Pons (tissue), 1 donor: ENCODE results near the gene AK1.

Experiments used
- DNase-seq: peaks from one replicate; pipeline ENCODE4 v3.0.0-alpha.2; 2016; ENCODE audit warnings: low spot score

Gene AK1

DNA sequence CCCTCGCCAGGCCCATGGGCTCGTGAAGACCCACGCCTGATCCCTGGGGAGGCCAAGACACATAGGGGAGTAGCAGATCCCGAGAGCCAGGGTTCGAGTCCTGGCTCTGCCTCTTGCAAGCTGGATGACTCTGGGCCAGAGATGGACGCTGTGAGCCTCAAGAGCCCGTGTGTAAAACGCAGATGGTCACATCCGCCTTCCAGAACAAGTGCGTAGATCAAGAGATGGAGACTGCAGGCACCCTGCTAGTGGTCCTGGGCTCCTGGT is 31.1 kb upstream of the AK1 start:
- DNase-seq, result no peak

GRCh38 chr9:127907867-127908659 is 30.6 kb upstream of the AK1 start:
- DNase-seq, result no peak

GRCh38 chr9:127905788-127906191 is 28.3 kb upstream of the AK1 start:
- DNase-seq, result no peak

DNA sequence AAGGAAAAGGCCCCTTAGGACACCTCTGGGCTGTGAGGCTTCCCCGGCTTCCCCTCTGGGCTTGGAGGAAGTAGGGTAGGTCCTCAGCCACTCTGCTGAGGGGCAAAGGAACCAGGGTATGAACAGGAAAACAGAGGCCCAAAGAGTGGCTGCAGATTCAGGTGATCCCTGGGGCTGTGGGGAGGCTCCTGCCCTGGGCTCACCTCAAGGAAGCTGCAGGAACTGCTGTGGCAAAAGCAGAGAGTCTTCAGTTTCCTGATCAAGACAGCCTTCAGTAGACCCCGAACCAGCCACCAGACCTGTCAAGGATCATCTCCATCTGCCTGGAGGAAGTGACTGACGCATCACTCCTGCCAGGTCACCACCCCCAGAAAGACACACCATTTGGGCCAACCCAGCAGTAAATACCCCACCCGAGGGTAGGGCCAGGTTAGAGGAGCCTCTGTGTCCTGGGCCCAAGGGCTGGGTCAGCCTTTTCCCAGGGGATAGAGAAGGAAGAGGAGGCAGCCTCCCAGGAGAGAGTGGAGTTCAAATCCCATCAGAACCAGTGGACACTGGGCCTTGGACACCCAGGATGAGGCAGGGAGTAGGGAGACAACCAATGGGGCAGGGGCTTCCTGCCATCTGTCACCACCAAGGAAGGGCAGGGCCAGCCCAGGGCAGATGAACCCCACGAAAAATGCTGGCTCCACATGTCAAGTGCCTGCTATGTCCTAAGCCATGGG is 27.7 kb upstream of the AK1 start:
- no peak for DNase-seq

DNA sequence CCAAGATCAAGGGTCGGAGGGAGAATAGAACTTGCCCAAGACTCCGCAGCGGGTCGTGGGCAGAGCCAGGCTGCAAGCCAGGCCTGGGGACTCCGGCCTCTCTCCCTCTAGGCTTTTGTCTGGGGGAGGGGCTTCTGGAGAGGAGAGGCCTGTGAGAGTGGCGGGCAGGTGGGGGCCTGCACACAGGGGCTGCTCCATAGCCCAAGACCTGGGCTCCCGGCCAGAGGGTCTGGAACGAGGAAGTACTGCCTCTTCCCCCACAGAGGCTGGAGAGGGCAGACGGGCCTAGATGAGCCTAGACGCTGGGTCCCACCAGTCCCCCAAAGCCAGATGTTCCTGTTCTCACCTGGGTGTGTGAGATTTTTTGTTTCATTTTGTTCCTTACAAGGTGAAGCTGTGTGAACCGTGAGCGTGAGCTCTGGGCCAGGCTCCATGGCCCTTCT is 27.1 kb upstream of the AK1 start:
- no peak for DNase-seq

DNA sequence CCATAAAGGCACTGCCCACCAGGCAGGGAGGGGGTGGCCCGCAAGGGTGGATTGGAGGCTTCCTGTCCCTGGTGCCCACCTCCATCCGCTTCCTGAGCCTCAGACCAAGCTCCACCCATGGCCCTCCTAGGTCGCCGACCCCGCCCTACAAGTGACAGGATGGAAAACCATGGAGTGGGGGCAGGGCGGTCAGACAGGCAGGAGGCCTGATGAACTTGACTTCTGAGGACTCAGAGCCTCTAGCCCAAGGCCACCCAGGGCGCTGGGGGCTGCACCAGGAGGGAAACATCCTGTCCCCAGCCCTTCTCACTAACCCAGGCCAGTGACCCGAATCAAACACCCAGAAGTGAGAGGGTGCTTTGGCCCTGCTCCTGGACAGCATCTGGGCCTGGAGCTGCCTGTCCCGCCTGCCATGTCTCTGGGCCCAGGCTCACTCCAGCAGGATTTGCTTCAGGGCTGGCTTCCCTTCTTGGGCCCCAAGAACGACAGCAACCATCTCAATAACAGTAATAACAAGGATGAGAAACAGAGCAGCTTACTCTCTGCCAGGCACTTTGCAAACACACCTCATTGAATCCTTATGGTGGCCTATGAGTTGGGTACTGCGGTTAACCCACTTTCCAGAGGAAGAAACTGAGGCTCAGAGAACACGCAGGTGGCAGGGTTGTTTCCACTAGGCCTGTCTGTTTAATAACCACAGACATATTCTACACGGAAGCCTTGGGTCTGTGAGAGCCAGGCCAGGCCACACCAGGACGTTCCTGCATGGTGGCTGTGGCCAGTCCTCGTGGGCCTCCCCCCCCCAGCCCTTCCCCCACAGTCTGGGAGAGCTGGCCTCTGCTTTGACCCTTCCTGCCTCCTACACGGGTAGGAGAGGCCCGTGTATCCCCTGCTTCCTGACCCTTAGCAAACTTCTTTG is 26.3 kb upstream of the AK1 start:
- DNase-seq, result no peak

GRCh38 chr9:127899128-127899943 is 21.9 kb upstream of the AK1 start, which contains the start of gene ST6GALNAC6:
TSS of gene ST6GALNAC6 (minus strand) at chr9:127899603. CDS start at chr9:127897981, 1,622 bp downstream.
- peak; percentile 74 for DNase-seq

GRCh38 chr9:127898433-127899127 is 21.1 kb upstream of the AK1 start:
- DNase-seq, result no peak

DNA sequence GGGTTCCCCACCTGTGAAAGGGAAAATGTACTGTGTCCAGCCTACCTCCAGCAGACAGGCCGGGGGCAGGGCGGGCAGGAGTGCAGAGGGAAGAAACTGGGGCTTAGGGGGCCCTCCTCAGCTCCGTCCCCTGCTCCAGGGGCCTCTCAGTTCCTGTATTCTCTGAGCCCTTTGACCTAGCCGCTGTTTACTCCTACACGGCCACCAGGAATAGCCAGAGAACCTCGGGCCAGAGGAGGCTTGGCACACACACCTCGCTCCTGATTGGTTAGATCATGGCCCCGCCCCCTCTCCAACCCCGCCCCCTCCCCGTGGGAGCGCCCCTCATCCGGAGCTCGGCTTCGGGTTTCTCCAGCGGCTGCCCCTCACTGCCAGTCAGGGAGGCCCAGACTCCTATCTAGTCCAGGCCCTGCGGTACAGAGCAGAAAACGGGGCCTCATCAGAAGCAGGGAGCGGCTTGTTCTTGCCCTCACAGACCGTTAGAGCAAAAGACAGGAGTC is 19.8 kb upstream of the AK1 start:
- peak; percentile 70 for DNase-seq

DNA sequence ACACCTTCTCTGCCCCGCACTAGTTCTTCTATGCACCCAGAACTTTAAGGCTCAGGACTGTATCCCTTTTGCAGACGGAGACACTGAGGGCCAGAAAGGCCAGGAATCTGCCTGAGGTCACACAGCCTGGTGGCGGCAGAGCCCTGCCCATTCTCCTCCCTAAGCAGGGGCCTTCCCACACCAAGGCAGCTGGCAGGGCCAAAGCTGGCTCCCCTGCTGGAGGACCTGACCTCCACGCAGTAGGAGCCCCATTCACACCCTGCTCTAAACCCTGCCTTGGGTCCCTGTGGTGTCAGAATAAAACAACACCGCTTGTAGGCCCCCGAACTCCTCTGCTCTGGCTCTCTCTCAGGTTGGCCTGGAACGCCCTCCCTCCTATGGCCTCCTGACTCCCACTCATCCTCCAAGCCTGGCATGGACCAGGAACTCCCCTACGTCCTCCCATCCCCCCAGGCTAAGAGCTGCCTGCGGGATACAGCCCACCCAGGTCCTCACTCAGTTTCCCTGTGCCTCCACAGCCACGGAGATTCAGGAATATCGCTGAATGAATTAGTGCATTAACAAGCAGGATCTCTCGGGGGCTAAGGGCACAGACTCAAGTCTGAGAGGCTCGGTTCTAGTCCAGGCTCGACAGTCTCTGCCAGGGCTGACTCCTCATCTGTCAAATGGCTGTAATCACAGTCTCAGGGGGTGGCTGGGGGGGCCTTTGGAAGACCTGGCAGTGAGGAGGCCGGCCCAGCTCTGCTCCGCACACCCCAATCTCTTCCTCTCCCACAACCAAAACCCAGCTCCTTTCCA is 19.1 kb upstream of the AK1 start:
- no peak for DNase-seq

DNA sequence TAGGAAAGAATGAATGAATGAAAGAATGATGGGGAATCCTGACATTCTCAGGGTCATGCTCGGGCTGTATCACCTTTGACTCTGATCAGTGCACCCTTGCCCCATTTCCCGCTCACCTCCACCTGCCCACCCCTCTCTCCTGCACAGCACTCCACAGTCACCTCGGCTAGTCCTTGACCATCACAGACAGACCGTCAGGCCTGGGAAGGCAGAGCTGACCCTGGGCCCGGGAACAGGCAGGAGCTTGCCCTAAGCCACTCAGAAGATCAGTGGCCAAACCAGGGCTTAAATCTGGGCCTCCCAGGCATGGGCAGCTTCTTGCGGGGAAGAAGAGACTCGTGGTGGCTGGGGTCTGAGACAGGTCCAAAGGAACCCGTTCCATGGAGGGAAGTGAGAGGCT is 18.3 kb upstream of the AK1 start:
- DNase-seq, result no peak

DNA sequence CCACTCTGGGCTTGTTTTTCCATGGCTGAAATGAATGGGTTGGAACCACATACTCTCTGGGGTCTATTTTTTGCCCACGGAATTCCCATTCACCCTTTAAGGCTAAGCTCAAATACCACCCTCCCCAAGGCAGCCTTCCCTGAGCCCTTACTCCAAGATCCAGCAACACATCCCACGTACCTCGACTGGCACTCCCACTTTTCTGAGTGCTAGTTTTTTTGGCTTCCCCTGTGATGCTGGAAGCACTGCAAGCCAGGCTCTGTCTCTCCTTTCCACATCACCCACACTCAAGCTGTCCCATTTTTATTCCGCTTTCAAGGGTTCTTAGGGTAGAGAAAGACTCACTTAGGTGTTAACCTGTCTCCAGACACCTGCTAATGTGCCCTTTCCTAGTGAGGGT is 15.9 kb upstream of the AK1 start:
- no peak for DNase-seq

- no peak for DNase-seq
Observed at GRCh38 chr9:127892831-127893230, 15.4 kb upstream of the AK1 start.

GRCh38 chr9:127890053-127890452 is 12.6 kb upstream of the AK1 start:
- no peak for DNase-seq

DNA sequence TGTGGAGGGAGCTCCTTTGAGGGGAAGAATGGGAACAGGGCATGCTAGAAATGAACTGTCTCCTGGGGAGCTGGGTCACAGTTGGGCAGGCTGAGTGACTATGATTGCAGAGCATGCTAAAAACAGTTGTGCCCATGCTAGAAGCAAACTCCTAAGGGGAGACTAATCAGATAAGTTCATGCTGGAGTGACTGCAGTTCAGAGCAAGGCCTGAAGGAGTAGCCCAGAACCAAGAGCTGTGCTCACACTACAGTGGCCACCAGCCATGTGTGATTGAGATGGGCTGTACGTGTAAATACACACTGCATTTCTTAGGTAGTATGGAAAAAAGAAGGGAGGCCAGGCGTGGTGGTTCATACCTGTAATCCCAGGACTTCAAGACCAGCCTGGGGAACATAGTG is 10.3 kb upstream of the AK1 start:
- no peak for DNase-seq

DNA sequence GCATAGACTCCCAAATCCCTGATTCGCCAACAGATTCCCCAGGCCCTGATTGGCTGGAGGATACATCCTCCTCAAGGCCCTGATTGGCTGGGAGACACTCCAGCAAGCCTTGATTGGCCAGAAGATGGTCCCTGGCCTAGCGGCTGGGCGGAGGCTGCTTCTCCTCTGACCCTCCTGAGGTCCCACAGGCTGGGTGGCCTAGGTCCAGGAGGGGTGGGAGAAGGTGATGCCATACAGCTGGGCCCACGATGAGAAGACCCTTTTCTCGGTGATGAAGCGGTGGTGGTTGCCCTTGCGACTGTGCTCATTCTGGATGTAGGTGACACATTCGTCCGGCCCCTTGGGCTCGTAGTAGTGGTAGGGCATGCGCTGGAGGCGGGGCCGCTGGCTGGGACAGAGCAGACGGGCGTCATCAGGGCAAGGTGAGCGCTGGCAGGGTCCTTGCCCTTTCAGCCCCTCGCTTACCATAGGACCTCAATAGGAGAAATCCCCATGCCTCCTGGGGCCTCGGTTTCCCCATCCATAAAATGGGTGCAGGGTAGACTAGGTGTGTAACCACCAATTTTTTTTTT is 9.0 kb upstream of the AK1 start:
- DNase-seq, result no peak

- no peak for DNase-seq
Observed at GRCh38 chr9:127885508-127886281, 8.2 kb upstream of the AK1 start.

DNA sequence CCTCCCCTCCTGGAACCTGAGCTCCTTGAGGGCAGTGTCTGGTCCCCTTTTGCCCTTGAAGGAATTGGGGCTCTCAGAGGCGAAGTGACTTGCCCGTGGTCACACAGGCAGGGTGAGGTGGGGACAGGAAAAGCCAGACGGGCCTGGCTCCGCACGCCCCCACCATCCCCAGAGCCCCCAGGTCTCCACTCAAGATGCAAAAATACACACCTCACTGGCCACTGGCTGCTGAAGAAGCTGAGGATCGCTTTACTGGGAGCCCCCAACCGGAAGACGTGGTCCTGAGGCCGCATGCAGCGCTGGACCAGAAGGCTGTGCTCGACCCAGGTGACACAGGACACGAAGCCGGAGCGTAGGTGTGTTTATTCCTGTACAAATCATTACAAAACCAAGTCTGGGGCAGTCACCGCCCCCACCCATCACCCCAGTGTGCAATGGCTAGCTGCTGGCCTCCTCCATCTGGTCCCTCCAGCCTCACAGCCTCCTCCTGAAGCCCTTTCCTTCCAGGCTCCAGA is 7.6 kb upstream of the AK1 start:
- no peak for DNase-seq

- DNase-seq, result no peak
Observed at GRCh38 chr9:127884427-127884911, 7.0 kb upstream of the AK1 start.
